ENCODE measurements around the gene ZNF575.

- TF ChIP-seq, protein P1, sequence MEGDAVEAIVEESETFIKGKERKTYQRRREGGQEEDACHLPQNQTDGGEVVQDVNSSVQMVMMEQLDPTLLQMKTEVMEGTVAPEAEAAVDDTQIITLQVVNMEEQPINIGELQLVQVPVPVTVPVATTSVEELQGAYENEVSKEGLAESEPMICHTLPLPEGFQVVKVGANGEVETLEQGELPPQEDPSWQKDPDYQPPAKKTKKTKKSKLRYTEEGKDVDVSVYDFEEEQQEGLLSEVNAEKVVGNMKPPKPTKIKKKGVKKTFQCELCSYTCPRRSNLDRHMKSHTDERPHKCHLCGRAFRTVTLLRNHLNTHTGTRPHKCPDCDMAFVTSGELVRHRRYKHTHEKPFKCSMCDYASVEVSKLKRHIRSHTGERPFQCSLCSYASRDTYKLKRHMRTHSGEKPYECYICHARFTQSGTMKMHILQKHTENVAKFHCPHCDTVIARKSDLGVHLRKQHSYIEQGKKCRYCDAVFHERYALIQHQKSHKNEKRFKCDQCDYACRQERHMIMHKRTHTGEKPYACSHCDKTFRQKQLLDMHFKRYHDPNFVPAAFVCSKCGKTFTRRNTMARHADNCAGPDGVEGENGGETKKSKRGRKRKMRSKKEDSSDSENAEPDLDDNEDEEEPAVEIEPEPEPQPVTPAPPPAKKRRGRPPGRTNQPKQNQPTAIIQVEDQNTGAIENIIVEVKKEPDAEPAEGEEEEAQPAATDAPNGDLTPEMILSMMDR (conservative IDR thresholded peaks at IDR 0.05; ENCODE audit: low read depth in 2 of 2) = no peak
- no peak for TF ChIP-seq EZH2 (IDR thresholded peaks at IDR 0.05; ENCODE audit: low read depth, unreplicated experiment)
- TF ChIP-seq REST (IDR thresholded peaks at IDR 0.05; ENCODE audit: unreplicated experiment) = no peak
- no peak for TF ChIP-seq EZH2phosphoT487 (IDR thresholded peaks at IDR 0.05; ENCODE audit: unreplicated experiment)
- TF ChIP-seq POLR2AphosphoS5 (IDR thresholded peaks at IDR 0.05; ENCODE audit: low read depth) = no peak
- no peak for TF ChIP-seq CREB1 (CRISPR knock-in tag; IDR thresholded peaks at IDR 0.05; ENCODE audit: low read depth)
- TF ChIP-seq JUNB (IDR thresholded peaks at IDR 0.05; ENCODE audit: unreplicated experiment) = no peak
Observed at GRCh38 chr19:43485951-43486350, 47.0 kb upstream of the ZNF575 start.

Measured in GM23338 (cell line).